CD4-positive, alpha-beta T cell (primary cell): ENCODE results near the gene COA1. TPM values are rescaled to one million over a fixed set of nuclear protein-coding genes. Genes with fewer than 3 reads are reported as not detected.

Experiments used
- ATAC-seq: fragments of 200-7000 bp; cut with Tn5 transposase; one replicate; pipeline ENCODE4 v1.10.0; 2022; ENCODE audit warnings: mild to moderate bottlenecking; ENCODE audit not compliant: poor library complexity
- CTCF ChIA-PET: fragments of 350-600 bp; sonication (Branson Sonifier 250); formaldehyde crosslinking; loops from one replicate; lab custom pipeline; 2021; ENCODE audit warnings: antibody characterized with exemption, inconsistent platforms; lab: Charles Lee
- POLR2A ChIA-PET: fragments of 350-600 bp; sonication (Branson Sonifier 250); formaldehyde crosslinking; loops from one replicate; lab custom pipeline; 2021; ENCODE audit warnings: antibody characterized with exemption, inconsistent platforms; lab: Charles Lee
- DNase-seq, 14 experiments: peaks; one replicate each; pipeline ENCODE4 v3.0.0-alpha.2; 2013 to 2020; ENCODE audit warnings: mixed read lengths in 2 of 14
- H3K27ac ChIP-seq, 2 donors: one replicate each; pipeline versions ENCODE4 v1.5.1 to v1.7.0; 2013; ENCODE audit warnings: low read length in 2 of 2, low read depth in 1 of 2, mild to moderate bottlenecking in 1 of 2
- H3K27me3 ChIP-seq, 2 experiments: 1 replicate in 1 of 2; 2 replicates in 1 of 2; pipeline versions ENCODE4 v1.6.1 to v1.7.0; 2013; ENCODE audit warnings: low read length in 2 of 2, control low read depth in 1 of 2, mild to moderate bottlenecking in 1 of 2, moderate library complexity in 1 of 2; ENCODE audit not compliant: insufficient read depth in 2 of 2, control insufficient read depth in 1 of 2
- H3K36me3 ChIP-seq: one replicate; pipeline ENCODE4 v1.6.1; 2013; ENCODE audit warnings: low read length, control low read depth; ENCODE audit not compliant: insufficient read depth
- H3K4me1 ChIP-seq: one replicate; pipeline ENCODE4 v1.6.1; 2013; ENCODE audit warnings: low read length, control low read depth; ENCODE audit not compliant: insufficient read depth
- H3K4me3 ChIP-seq: one replicate; pipeline ENCODE4 v1.5.1; 2013; ENCODE audit warnings: mild to moderate bottlenecking, low read length, moderate library complexity
- H3K9me3 ChIP-seq, 2 experiments: 1 replicate in 1 of 2; 2 replicates in 1 of 2; pipeline versions ENCODE4 v1.6.1 to v1.7.0; 2013; ENCODE audit warnings: low read length in 2 of 2, mild to moderate bottlenecking in 2 of 2, control low read depth in 1 of 2, moderate library complexity in 1 of 2; ENCODE audit not compliant: control insufficient read depth in 1 of 2, insufficient read depth in 1 of 2
- H3K27ac Mint-ChIP-seq: one replicate; pipeline ENCODE4 v1.8.0; 2020; ENCODE audit warnings: mixed read lengths
- H3K27me3 Mint-ChIP-seq: one replicate; pipeline ENCODE4 v1.8.0; 2021; ENCODE audit warnings: mixed read lengths
- H3K36me3 Mint-ChIP-seq: one replicate; pipeline ENCODE4 v1.8.0; 2021; ENCODE audit warnings: low read depth, mixed read lengths
- H3K4me1 Mint-ChIP-seq: one replicate; pipeline ENCODE4 v1.8.0; 2021; ENCODE audit warnings: low read depth, mixed read lengths
- H3K4me3 Mint-ChIP-seq: one replicate; pipeline ENCODE4 v1.8.0; 2020; ENCODE audit warnings: mild to moderate bottlenecking, mixed read lengths
- H3K9me3 Mint-ChIP-seq: one replicate; pipeline ENCODE4 v1.8.0; 2020; ENCODE audit warnings: mixed read lengths
- CTCF ChIP-seq: fragments of 200-600 bp; IDR thresholded peaks from one replicate; pipeline ENCODE4 v1.8.0; 2022; ENCODE audit warnings: antibody characterized with exemption, mild to moderate bottlenecking
- intact Hi-C, 2 experiments: fragments of 100-400 bp; cut with DNase I in 1 of 2; cut with micrococcal nuclease in 1 of 2; formaldehyde crosslinking; loops; one replicate each; pipeline versions ENCODE4 v1.15.1 to v1.9.0; 2023 to 2025; cut with DNase I, micrococcal nuclease
- total RNA-seq, 174 experiments: library from RNA in 2 of 174; stranded (reverse) in 2 of 174; gene quantifications; one replicate each; pipeline ENCODE4 v1.2.3 and lab custom pipeline; 2021 to 2026

COA1 gene
- total RNA-seq, 2 experiments from 2014 or later = 78.9 to 80.7 TPM

GRCh38 chr7:43615558-43616145 is 113.7 kb downstream of the COA1 start:
- ChIA-PET CTCF (interaction anchor here (0.7 to 6.6 kb wide), 2 partner anchors 11 to 33 kb away, joined by 3 to 38 read pairs; partner anchors contain the start of gene STK17A), POLR2A (interaction anchor here (1.0 to 5.3 kb wide), 5 partner anchors 10 to 33 kb away, joined by 3 to 32 read pairs (median 5); partner anchors contain the start of gene STK17A)
- Mint-ChIP-seq H3K36me3 (peaks cover 56% of the 10 kb centered on the region), H3K9me3 (no peaks in the 10 kb centered on the region), H3K27ac (no peak overlapping the region), H3K4me3 (peak overlapping the region; percentile 30), H3K4me1 (peaks cover 39% of the 10 kb centered on the region), H3K27me3 (no peaks in the 10 kb centered on the region)
- Histone ChIP-seq H3K27me3 (no peaks in the 10 kb centered on the region), H3K36me3 (peaks cover 93% of the 10 kb centered on the region), H3K4me1 (peaks cover 71% of the 10 kb centered on the region), H3K4me3 (no peak overlapping the region), H3K27ac (peak overlapping the region; percentile 7 to 23), H3K9me3 (no peaks in the 10 kb centered on the region)
- no peak for TF ChIP-seq CTCF
- DNase-seq (no peak), ATAC-seq (no peak)
- intact Hi-C loops = no loop called here

- Histone ChIP-seq H3K36me3 (peaks cover 91% of the 10 kb centered on the region), H3K27ac (peak overlapping the region; percentile 40 to 44), H3K4me3 (no peak overlapping the region), H3K4me1 (peaks cover 62% of the 10 kb centered on the region), H3K9me3 (no peaks in the 10 kb centered on the region), H3K27me3 (no peaks in the 10 kb centered on the region)
- H3K4me3 Mint-ChIP-seq = peak overlapping the region; percentile 23
- no peaks in the 10 kb centered on the region for H3K27me3 Mint-ChIP-seq
- intact Hi-C loops = loop anchor here in 1 of 2 experiments (1.0 to 5.0 kb wide), 2 partner anchors 8 to 34 kb away; no protein-coding TSS in a partner anchor
- peak; percentile 25 for ATAC-seq
- peaks cover 82% of the 10 kb centered on the region for H3K36me3 Mint-ChIP-seq
- H3K27ac Mint-ChIP-seq = peak overlapping the region; percentile 72
- no peak for TF ChIP-seq CTCF
- no peaks in the 10 kb centered on the region for H3K9me3 Mint-ChIP-seq
- peaks cover 55% of the 10 kb centered on the region for H3K4me1 Mint-ChIP-seq
- POLR2A ChIA-PET = interaction anchor here (0.6 to 4.6 kb wide), 7 partner anchors 13 to 88 kb away, joined by 3 to 27 read pairs (median 4); partner anchors contain the start of gene STK17A
- no peak for DNase-seq
- CTCF ChIA-PET = interaction anchor here (1.1 to 6.6 kb wide), 2 partner anchors 12 to 30 kb away, joined by 3 to 38 read pairs; partner anchors contain the start of gene STK17A
Observed at GRCh38 chr7:43612599-43613589, 116.4 kb downstream of the COA1 start.

DNA sequence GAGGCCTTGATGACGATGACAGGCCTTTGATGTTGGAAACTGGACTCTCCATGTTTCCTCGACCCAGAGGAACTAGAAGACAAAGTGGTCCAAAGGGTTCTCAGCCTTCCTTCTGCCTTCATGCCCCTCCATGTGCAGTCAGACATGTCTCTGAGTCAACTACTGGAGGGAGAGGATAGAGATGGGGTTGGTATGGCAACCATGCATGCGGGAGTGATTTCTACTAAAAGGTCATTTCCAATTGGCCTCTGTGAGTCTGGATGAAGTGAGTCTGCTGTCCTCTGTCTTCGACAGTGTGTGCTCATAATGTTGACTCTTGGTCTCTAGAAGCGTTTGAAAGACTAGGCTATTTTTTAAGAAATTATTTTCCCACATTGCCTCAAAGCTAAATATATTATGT is 117.2 kb downstream of the COA1 start:
- ChIA-PET CTCF (interaction anchor here (1.1 to 6.6 kb wide), 2 partner anchors 11 to 30 kb away, joined by 3 to 38 read pairs; partner anchors contain the start of gene STK17A), POLR2A (interaction anchor here (1.4 to 2.6 kb wide), 4 partner anchors 16 to 88 kb away, joined by 4 to 19 read pairs (median 4); partner anchors contain the start of gene STK17A)
- Histone ChIP-seq H3K4me1 (peaks cover 59% of the 10 kb centered on the region), H3K4me3 (no peak overlapping the region), H3K27me3 (no peaks in the 10 kb centered on the region), H3K27ac (peak overlapping the region; percentile 13 to 44), H3K9me3 (no peaks in the 10 kb centered on the region), H3K36me3 (peaks cover 88% of the 10 kb centered on the region)
- ATAC-seq (no peak), DNase-seq (no peak)
- H3K4me1 Mint-ChIP-seq = peaks cover 58% of the 10 kb centered on the region
- H3K27me3 Mint-ChIP-seq = no peaks in the 10 kb centered on the region
- intact Hi-C loops = loop anchor here in 1 of 2 experiments (1.0 to 5.0 kb wide), 2 partner anchors 9 to 35 kb away; no protein-coding TSS in a partner anchor
- peak overlapping the region; percentile 55 for H3K4me3 Mint-ChIP-seq
- H3K9me3 Mint-ChIP-seq = no peaks in the 10 kb centered on the region
- H3K36me3 Mint-ChIP-seq = peaks cover 88% of the 10 kb centered on the region
- peak overlapping the region; percentile 72 for H3K27ac Mint-ChIP-seq
- TF ChIP-seq CTCF = no peak
